ES-I3 (cell line): ENCODE data around the gene EIF2B4.

Source experiments
- H3K36me3 ChIP-seq: 2 replicates; pipeline ENCODE4 v1.6.1; 2013; ENCODE audit warnings: mild to moderate bottlenecking, low read length, control low read depth, moderate library complexity; ENCODE audit not compliant: insufficient read depth
- H3K4me1 ChIP-seq: 2 replicates; pipeline ENCODE4 v1.6.1; 2013; ENCODE audit warnings: mild to moderate bottlenecking, control low read depth, low read length; ENCODE audit not compliant: insufficient read depth
- H3K9ac ChIP-seq: 2 replicates; pipeline ENCODE4 v1.6.1; 2013; ENCODE audit warnings: low read depth, mild to moderate bottlenecking, low read length, moderate library complexity
- H3K9me3 ChIP-seq: 2 replicates; pipeline ENCODE4 v1.6.1; 2013; ENCODE audit warnings: mild to moderate bottlenecking, low read length, moderate library complexity; ENCODE audit not compliant: control insufficient read depth, insufficient read depth

The EIF2B4 gene

DNA sequence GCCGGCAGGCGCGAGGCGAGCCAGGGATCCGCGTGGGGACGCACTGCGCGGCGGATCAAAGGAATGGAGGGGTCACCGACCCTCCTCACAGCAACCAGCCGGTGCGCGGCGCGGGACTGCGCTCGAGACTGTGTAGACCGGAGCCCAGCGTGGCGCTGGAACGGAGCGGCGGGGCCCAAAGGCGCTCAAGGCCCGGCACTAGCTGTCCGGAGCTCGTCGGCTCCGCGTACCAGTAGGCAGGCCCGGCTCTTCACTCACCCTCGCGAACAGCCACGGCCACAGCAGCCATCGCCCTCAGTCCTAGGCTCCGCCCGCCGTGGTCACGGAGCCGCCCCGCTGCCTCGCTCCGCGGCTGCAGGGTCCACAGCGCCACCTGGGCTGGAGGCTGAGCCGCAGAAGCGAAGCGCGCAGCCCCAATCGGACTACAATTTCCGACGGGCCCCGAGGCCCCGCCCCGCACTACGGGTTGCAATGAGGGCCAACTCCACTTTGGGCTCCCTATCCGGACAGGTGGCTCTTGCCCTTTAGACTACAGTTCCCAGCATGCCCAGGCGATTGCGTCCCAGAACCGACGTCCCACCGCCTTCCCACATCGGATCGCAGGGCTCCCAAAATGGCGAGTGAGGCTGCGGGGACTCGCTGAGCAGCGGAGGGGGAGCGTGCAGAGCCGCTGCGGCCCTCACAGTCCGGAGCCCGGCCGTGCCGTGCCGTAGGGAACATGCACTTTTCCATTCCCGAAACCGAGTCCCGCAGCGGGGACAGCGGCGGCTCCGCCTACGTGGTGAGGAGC lies at the start of gene EIF2B4, which contains the start of gene SNX17:
Gene EIF2B4, minus strand, starts transcription at position 313 of the 790 bp plus-strand sequence. Its CDS starts 24 bp downstream, at position 289.
Gene SNX17, plus strand, starts transcription at position 591 of the 790 bp plus-strand sequence. Its CDS starts 128 bp downstream, at position 719.
- peak within 1 kb of the TSS; percentile 88 for H3K9ac ChIP-seq
- no peaks in the 10 kb centered on the region for H3K9me3 ChIP-seq
- peaks cover 18% of the 10 kb centered on the region for H3K4me1 ChIP-seq
- H3K36me3 ChIP-seq = peaks cover 37% of the 10 kb centered on the region

DNA sequence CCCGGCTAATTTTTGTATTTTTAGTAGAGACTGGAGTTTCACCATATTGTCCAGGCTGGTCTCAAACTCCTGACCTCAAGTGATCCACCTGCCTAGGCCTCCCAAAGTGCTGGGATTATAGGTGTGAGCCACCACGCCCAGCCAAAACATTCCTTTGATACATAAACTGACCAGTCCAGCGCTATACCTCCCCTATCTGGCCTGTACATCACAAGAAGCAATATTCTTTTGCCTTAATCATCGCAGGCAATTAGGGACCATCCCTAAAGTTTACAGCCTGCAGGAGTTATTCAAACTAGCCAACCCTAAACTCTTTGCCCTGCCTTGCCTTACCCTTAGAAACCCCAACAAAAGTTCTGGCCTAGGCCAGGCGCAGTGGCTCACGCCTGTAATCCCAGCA lies 46.0 kb upstream of the EIF2B4 start:
- H3K9ac ChIP-seq = no peak overlapping the region
- H3K36me3 ChIP-seq = no peaks in the 10 kb centered on the region
- no peaks in the 10 kb centered on the region for H3K9me3 ChIP-seq
- H3K4me1 ChIP-seq = no peaks in the 10 kb centered on the region

DNA sequence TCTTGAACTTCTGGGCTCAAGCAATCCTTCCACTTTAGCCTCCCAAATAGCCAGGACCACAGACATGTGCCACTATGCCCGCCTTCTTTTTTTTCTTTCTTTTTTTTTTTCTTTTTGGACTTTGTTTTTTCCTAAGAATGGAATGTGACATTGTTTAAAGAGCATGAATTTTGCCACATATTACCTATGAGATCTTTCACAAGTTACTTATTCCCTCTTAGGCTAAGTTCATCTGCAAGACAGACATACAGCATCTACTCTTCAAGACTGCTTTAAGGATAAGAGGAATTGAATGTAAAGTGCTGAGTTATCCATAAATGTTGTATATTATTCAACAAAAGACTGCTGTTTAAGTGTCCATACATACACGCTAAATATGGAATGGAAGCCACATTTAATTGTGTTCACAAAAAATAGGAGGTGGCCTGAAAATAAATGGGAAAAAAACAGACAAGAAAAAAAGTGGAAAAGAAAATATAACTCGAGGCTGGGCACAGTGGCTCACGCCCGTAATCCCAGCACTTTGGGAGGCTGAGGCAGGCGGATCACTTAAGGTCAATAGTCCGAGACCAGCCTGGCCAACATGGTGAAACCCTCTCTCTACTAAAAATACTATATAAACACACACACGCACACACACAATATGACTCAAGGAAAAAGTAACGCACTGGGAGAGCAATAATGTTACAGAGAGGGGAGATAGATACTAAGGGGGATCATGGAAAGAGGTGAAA lies 42.4 kb upstream of the EIF2B4 start:
- Histone ChIP-seq H3K9me3 (no peaks in the 10 kb centered on the region), H3K36me3 (peaks cover under 1% of the 10 kb centered on the region; the same call in 1 of the 2 replicates), H3K9ac (no peak overlapping the region), H3K4me1 (no peaks in the 10 kb centered on the region)

DNA sequence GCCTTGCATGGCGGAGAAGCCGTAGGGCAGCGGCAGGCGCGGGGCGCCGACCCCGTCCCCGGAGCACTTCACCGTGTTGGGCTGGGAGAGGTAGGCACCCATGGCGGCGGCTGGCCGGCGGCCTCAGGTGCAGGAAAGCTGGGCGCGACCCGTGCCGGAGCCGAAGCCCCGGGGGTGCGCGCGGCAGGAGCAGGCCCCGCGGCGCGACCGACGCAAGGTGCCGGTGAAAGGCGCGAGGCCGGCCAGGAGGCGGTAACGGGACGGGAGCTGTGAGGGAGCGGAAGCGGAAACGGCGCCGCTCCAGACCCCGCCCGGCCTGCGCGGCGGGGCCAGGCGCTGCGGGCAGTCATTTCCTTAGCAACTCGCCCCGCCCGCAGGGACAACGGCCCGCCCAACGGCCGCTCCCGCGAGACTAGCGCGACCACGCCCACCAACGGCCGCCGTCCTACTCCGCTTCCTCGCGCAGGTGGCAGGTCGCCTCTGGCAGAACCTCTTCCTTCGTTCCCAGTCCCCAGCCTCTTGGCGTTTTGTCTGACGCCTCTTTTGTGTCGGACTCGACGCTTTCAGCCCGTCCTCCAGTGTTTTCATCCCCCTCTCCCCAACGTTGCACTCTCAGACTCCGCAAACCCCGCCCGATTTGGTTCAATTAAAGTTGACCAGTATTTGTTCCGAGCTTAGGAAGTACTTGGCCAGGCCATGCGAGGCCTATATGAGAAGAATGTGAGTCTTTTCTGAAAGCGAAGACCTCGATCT lies 39.4 kb upstream of the EIF2B4 start, which contains the start of gene PPM1G:
Gene PPM1G, minus strand, starts transcription at position 271 of the 753 bp plus-strand sequence. Its CDS starts 169 bp downstream, at position 102.
- no peaks in the 10 kb centered on the region for H3K4me1 ChIP-seq
- no peaks in the 10 kb centered on the region for H3K9me3 ChIP-seq
- peaks cover 2% of the 10 kb centered on the region; the same call in 1 of the 2 replicates for H3K36me3 ChIP-seq
- H3K9ac ChIP-seq = peak within 1 kb of the TSS; percentile 97

DNA sequence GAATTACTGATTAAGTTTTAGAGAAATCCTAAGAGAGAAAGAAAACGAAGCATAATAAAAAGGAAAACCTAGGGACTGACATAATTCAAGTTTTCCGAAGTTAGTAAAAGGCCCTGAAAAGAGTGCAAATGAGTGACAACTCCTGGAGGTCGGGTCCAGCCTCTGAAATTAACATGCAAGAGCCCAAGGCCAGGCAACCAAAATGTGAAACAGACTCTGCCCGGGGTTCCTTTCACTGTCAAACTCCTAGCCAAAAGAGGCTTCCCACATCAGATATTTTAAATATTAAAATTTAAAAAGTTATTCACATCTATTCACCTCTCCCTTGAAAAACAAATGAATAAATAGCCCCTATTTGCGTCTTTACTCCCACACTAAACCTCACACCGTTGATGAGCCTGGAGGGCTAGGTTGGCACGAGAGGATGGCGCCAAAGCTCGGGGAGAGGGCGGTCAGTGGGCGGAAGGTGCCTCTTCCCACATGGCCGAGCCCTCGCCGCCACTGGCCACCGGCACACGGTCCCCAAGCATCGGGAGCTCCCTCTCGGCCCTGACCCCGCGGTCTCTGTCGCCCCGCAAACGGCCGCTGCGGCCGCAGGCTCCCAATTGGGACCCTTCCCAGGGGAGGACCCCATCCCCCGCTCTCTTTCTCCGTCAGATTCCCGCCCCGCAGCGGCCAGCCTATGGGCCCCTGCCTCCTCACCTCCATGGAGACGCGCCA lies 38.6 kb upstream of the EIF2B4 start:
- Histone ChIP-seq H3K4me1 (no peaks in the 10 kb centered on the region), H3K36me3 (peaks cover 2% of the 10 kb centered on the region; the same call in 1 of the 2 replicates), H3K9ac (peak overlapping the region; percentile 97), H3K9me3 (no peaks in the 10 kb centered on the region)

DNA sequence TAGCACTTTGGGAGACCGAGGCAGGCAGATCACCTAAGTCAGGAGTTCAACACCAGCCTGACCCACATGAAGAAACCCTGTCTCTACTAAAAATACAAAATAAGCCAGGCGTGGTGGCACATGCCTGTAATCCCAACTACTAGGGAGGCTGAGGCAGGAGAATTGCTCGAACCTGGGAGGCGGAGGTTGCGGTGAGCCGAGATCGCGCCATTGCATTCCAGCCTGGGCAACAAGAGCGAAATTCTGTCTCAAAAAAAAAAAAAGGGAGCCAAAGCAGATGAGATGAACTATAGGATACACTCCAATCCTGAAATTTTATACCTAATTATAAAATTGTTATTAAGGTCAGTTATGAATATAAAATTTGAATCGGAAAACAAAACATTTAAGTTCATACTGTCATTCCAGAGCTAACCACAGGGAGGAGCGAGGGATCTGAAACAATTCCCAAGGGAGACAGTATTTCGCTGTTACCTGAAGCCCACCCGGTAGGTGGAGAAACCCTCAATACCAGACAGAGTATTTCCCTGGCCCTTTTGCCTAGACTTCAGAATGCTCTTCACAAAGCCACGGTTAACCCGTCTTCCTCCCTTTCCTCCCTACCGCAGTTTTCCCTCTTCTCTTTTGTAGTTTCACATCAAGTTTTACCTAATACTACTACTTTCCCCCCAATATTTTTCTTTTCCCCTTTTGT lies 37.8 kb upstream of the EIF2B4 start:
- Histone ChIP-seq H3K36me3 (peaks cover 2% of the 10 kb centered on the region; the same call in 1 of the 2 replicates), H3K9me3 (no peaks in the 10 kb centered on the region), H3K4me1 (no peaks in the 10 kb centered on the region), H3K9ac (peak overlapping the region; percentile 97; the same call in 1 of the 2 replicates)

DNA sequence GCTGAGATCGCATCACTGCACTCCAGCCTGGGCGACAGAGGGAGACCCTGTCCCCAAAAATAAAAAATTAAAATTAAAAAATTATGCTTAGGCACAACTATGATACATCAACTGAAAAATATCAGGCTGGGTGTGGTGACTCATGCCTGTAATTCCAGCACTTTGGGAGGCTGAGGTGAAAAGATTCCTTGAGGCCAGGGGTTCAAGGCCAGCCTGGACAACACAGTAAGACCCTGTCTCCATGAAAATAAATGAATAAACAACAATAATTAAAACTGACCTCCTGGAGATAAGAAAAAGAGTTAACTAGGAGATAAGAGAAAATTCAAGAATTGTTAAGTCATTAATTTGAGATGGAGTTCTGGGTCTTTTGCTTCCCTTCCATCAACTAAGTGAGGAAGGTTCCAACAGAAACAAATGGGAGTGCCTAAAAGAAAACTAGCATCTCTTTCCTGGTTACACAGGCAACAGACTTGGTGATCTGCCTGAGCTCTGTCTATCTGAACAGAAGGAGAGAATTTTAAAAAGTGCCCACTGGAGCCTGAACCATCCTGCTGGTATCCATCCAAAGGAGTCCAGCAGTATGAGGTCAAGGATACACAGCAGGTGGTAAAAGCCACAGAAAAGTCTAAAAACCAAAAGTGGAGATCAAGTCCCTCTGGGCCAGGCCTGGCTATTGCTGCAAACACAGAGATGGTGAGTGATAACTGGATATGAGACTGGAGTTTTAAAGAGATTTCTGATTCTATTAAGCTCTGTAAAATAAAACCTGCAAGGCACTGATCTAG lies 30.4 kb upstream of the EIF2B4 start:
- H3K9me3 ChIP-seq = no peaks in the 10 kb centered on the region
- H3K9ac ChIP-seq = no peak overlapping the region
- peaks cover 6% of the 10 kb centered on the region for H3K36me3 ChIP-seq
- no peaks in the 10 kb centered on the region for H3K4me1 ChIP-seq

DNA sequence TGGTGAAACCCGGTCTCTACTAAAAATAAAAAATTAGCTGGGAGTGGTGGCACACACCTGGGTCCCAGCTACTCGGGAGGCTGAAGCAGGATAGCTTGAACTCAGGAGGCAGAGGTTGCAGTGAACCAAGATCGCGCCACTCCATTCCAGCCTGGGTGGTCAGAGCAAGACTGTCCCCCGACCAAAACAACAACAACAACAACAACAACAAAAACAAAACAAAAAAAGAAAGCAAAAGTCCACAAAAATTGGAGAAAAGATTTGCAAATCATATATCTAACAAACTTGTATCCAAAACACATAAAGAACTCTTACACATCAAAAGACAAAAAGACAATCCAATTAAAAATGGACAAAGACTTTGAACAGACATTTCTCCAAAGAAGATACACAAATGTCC lies 28.8 kb upstream of the EIF2B4 start:
- Histone ChIP-seq H3K4me1 (no peaks in the 10 kb centered on the region), H3K9me3 (no peaks in the 10 kb centered on the region), H3K9ac (no peak overlapping the region), H3K36me3 (peaks cover 6% of the 10 kb centered on the region)

DNA sequence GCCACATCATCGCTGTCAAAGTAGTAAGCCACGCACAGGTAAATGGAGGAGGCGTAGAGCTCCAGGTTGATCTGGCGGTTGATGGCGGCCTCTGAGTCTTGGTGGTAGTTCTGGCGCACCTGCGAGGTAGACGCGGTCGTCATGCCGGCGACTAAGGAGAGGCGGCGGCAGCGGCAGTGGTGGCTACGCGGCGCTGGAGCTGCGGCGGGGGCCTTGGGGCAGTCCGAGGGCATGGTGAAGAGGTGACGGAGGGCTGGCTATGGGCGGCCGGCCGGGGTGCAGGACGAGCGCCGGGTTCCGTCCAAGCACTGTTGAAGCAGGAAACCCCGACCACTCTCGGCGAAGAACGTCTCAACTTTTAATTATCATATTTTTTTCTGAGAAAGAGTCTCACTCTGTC lies 23.1 kb upstream of the EIF2B4 start:
- no peaks in the 10 kb centered on the region for H3K9me3 ChIP-seq
- no peak overlapping the region for H3K9ac ChIP-seq
- H3K4me1 ChIP-seq = no peaks in the 10 kb centered on the region
- H3K36me3 ChIP-seq = no peaks in the 10 kb centered on the region; the same call in 1 of the 2 replicates

DNA sequence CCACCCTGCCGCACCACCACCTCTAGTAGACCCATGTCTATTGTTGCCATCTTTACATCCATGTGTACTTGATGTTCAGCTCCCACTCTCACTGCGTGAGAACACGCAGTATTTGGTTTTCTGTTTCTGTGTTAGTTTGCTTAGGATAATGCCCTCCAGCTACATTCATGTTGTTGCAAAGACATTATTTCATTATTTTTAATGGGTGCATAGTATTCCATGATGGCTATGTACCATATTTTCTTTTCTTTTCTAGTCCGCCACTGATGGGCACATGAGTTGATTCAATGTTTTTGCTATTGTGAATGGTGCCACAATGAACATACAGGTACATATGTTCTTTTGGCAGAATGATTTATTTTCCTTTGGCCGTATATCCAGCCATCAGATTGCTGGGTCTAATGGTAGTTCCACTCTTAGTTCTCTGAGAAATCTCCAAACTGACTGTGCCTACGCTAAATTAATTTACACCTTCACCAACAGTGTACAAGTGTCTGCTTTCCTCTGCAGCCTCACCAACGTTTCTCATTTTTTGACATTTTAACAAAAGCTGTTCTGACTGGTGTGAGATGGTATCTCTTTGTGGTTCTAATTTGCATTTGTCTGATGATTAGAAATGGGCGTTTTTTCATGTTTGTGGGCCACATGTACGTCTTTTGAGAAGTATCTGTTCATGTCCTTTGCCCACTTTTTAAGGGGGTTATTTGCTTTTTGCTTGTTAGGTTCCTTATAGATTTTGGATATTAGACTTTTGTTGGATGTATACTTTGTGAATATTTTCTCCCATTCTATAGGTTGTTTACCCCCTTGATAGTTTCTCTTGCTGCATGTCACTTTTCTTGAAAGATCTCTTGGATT lies 20.9 kb upstream of the EIF2B4 start:
- no peaks in the 10 kb centered on the region for H3K4me1 ChIP-seq
- no peaks in the 10 kb centered on the region for H3K9me3 ChIP-seq
- peaks cover 3% of the 10 kb centered on the region; the same call in 1 of the 2 replicates for H3K36me3 ChIP-seq

DNA sequence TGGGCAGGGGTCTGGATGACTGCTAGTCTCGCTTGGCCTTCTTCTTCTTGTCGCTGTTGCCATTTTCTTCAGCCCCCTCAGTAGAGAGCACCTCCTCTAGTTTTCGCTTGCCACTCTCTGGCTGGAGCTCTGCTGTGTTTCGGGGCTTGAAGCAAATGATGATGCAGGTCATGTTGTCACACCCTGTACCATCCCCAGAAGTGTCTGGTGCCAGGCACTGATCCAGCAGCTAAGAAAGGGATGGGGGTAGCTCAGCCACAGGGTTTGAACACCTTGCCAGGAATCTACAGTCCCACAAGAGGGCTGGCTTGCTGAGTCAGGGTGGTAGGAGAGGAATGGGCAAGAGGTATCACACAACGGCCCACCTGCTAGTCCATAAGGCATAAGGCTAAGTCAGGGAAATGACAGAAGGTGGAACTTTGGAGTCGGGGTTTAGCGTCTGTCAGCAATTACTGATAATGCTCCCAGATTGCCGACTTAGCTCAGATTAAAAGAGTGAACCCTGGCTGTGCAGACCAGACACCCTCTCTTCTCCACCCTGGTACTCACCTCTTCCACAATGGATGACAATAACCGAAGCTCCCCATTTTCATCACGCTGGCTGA lies 11.5 kb upstream of the EIF2B4 start:
- H3K36me3 ChIP-seq = peaks cover 37% of the 10 kb centered on the region
- no peak overlapping the region for H3K9ac ChIP-seq
- no peaks in the 10 kb centered on the region for H3K9me3 ChIP-seq
- H3K4me1 ChIP-seq = no peaks in the 10 kb centered on the region

More for the DNA sequence above, 20.9 kb upstream of the EIF2B4 start:
- no peak overlapping the region for H3K9ac ChIP-seq
